Kidney (tissue), 14 donors: Measurements from ENCODE around the gene HMOX1. TPM values are rescaled to one million over a fixed set of nuclear protein-coding genes. Genes with fewer than 3 reads are reported as not detected.

Source experiments
- DNase-seq, 5 donors: peaks; one replicate each; pipeline ENCODE4 v3.0.0-alpha.2; 2013 to 2020
- FAIRE-seq: peaks from 2 replicates; lab custom pipeline; 2012; peaks lifted over from hg19 to GRCh38; lab: Jason Lieb, UNC
- H3K27ac ChIP-seq, 2 donors: one replicate each; pipeline ENCODE4 v1.7.0; 2013; ENCODE audit warnings: low read depth in 2 of 2, low read length in 2 of 2, inconsistent platforms in 1 of 2
- H3K27me3 ChIP-seq: one replicate; pipeline ENCODE4 v1.7.1; 2013; ENCODE audit warnings: low read length, inconsistent platforms; ENCODE audit not compliant: control insufficient read depth, insufficient read depth
- H3K36me3 ChIP-seq, 3 donors: one replicate each; pipeline versions ENCODE4 v1.7.0 to v1.7.1; 2013; ENCODE audit warnings: low read length in 3 of 3, control low read depth in 1 of 3, inconsistent platforms in 1 of 3; ENCODE audit not compliant: insufficient read depth in 3 of 3, control insufficient read depth in 2 of 3
- H3K4me1 ChIP-seq, 3 donors: one replicate each; pipeline versions ENCODE4 v1.7.0 to v1.7.1; 2013; ENCODE audit warnings: low read length in 3 of 3, inconsistent platforms in 1 of 3, low read depth in 1 of 3; ENCODE audit not compliant: control insufficient read depth in 2 of 3, insufficient read depth in 2 of 3
- H3K4me3 ChIP-seq, 3 donors: one replicate each; pipeline versions ENCODE4 v1.7.0 to v1.8.1; 2013; ENCODE audit warnings: low read length in 3 of 3, control low read depth in 1 of 3, inconsistent platforms in 1 of 3
- H3K9ac ChIP-seq, 3 donors: one replicate each; pipeline versions ENCODE4 v1.7.0 to v1.7.1; 2013; ENCODE audit warnings: low read length in 3 of 3, control low read depth in 1 of 3, inconsistent platforms in 1 of 3
- H3K9me3 ChIP-seq, 3 donors: one replicate each; pipeline versions ENCODE4 v1.7.0 to v1.7.1; 2013; ENCODE audit warnings: low read length in 3 of 3, control low read depth in 1 of 3, inconsistent platforms in 1 of 3; ENCODE audit not compliant: control insufficient read depth in 2 of 3, insufficient read depth in 1 of 3
- intact Hi-C: fragments of 100-400 bp; cut with DNase I; formaldehyde crosslinking; loops from one replicate; pipeline ENCODE4 v1.11.1; 2022
- polyA plus RNA-seq: library from polyadenylated mRNA; stranded (reverse); fragments of 350-450 nt; fragmentation: Illumina TruSeq; extraction: RNeasy Lipid Tissue Mini Kit (QIAGEN cat#74804); gene quantifications from one replicate; pipeline ENCODE4 v1.2.3, GENCODE V29; 2014; ENCODE audit warnings: low read depth, low replicate concordance; ENCODE audit not compliant: insufficient read depth
- total RNA-seq: library from RNA; stranded (reverse); fragmentation: NEBNext Ultra II Directional; extraction: Animal tissue kit (Norgen Biotek cat#: 25700); gene quantifications from one replicate; pipeline ENCODE4 v1.2.1, GENCODE V29; 2021
- TF ChIP-seq, protein P1 (sequence below): IDR thresholded peaks from 3 replicates; pipeline ENCODE4 v1.5.1; 2012; ENCODE audit warnings: mild to moderate bottlenecking, moderate library complexity, borderline replicate concordance; ENCODE audit not compliant: insufficient read depth; ENCODE audit errors: extremely low read depth
- donor health status: control.
- donor health status: control.
- donor health status: control.
- donor health status: control.
- donor health status: control.
- donor health status: DM: yes; HTN: yes; CAD: no.
- donor health status: Normal renal cell carcinoma (clear cell type).

HMOX1 gene
- total and polyA plus RNA-seq, 2 donors from 2014 or later: 37.7 to 234 TPM

DNA sequence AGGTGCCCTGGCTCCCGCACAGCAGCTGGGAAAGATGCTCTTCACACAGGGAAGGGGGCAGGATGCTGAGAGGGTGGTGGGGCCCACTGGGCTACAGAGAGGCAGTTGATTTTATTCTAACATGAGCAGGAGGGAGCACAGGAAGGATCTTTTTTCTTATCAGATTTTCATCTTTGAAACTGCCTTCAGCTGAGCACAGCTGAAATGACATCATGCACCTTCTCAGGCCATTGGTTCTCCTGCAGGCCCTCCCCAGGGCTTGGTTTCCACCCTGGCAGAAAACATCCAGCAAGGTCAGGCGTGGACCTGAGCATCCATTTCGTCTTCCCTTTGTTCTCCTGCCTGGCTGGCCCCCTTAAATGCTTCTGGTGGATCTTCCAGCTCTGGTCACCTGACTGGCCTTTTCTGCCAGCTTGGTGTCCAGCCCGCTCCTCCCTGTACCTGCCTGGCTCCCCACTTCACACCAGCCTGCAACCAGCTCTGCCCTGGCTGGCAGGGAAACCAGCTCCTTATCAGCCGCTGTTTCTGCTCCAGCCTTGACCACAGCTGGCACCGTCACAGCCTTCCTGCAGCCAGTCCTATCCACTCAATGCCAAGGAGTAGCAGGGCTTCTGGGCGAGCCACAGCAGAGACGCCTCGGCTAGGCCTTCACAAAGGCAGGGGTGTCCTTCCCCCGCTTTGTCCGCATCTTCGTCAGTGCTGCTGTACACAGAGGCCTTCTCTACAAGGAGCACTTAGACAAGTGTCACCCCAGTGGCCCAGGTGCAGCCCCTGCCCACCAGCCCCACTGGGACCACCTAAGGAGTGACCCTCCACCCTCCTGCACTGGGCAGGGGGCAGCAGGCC is 44.7 kb upstream of the HMOX1 start:
- TF ChIP-seq, protein P1, sequence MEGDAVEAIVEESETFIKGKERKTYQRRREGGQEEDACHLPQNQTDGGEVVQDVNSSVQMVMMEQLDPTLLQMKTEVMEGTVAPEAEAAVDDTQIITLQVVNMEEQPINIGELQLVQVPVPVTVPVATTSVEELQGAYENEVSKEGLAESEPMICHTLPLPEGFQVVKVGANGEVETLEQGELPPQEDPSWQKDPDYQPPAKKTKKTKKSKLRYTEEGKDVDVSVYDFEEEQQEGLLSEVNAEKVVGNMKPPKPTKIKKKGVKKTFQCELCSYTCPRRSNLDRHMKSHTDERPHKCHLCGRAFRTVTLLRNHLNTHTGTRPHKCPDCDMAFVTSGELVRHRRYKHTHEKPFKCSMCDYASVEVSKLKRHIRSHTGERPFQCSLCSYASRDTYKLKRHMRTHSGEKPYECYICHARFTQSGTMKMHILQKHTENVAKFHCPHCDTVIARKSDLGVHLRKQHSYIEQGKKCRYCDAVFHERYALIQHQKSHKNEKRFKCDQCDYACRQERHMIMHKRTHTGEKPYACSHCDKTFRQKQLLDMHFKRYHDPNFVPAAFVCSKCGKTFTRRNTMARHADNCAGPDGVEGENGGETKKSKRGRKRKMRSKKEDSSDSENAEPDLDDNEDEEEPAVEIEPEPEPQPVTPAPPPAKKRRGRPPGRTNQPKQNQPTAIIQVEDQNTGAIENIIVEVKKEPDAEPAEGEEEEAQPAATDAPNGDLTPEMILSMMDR: no peak
- DNase-seq: peak in 1 of 5 donors; percentile 67

DNA sequence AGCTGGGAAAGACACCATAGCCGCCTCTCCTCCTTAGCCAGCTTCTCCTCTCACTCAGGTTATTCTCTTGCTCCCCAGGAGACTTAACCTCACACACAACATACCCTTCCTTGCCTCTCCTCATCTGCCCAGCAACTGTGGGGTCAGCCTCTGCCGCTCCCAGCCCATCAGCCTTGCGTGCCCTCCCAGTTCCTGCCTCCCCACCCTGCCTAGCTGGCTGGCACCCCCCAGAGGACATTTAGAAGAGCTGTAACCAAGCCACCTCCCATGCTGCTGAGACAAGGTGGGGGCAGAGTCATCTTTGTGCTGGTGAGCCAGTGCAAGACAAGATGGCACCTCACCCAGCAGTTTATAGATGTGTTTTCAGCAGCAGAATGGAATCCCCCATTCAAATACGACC is 43.0 kb upstream of the HMOX1 start:
- intact Hi-C loops: no loop called here
- H3K27ac ChIP-seq: no peak overlapping the region
- no peaks in the 10 kb centered on the region for H3K9me3 ChIP-seq
- TF ChIP-seq, protein P1: no peak
- H3K9ac ChIP-seq: no peak overlapping the region
- H3K4me3 ChIP-seq: no peak overlapping the region
- no peaks in the 10 kb centered on the region for H3K4me1 ChIP-seq
- DNase-seq (peak in 1 of 5 donors; percentile 37), FAIRE-seq (no peak)
- H3K27me3 ChIP-seq: no peaks in the 10 kb centered on the region
- H3K36me3 ChIP-seq: peaks cover 3 to 65% (median 42%) of the 10 kb centered on the region in 3 donors

More for the DNA sequence above, 44.7 kb upstream of the HMOX1 start:
- no peak overlapping the region for H3K4me3 ChIP-seq
- no peak overlapping the region for H3K27ac ChIP-seq
- H3K27me3 ChIP-seq: no peaks in the 10 kb centered on the region
- intact Hi-C loops: no loop called here
- no peak overlapping the region for H3K9ac ChIP-seq
- H3K36me3 ChIP-seq: peaks cover 1 to 64% (median 48%) of the 10 kb centered on the region in 3 donors
- FAIRE-seq: no peak
- no peaks in the 10 kb centered on the region for H3K9me3 ChIP-seq
- H3K4me1 ChIP-seq: no peaks in the 10 kb centered on the region

DNA sequence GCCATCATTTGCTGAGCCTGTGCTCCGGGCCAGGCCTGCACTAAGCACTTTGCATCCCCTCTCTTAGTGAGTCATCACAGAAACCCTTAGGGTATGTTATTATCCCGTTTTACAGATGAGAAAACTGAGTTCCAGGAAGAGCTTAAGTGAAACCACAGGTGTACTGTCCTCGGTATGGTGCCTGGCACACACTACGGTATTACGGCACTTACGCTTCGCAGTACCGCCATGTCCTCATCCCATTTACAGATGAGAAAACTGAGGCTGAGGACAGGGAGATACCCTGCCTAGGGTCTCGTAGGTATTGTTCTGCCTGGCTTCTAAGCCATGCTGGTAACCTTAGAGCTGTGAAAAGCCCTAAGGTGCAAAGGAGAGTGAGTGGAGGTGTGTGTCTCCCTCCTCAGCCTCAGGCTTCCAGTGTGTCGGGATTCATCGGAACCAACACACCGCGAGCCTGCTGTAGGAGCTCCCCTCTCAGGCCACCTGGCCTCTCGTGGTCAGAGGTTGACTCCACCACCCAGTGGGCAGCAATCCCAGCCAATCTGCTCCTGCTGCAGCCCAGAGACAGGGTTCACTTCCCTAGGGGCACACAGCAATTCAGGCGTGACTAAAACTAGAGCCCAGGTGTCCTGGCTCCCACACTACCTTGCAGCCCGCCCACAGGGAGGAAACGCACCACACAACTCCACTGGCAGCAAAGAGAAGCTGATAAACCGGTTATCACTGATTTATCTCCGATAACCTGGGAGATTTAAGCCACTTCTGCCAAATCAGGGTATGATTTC is 39.6 kb upstream of the HMOX1 start:
- DNase-seq: peak in 1 of 5 donors; percentile 43
- no peak overlapping the region for H3K9ac ChIP-seq
- FAIRE-seq: no peak
- TF ChIP-seq, protein P1: no peak
- H3K27ac ChIP-seq: no peak overlapping the region
- H3K27me3 ChIP-seq: no peaks in the 10 kb centered on the region
- no peaks in the 10 kb centered on the region for H3K9me3 ChIP-seq
- intact Hi-C loops: loop anchor here (10.0 kb wide), 1 partner anchor 244 kb away; no protein-coding TSS in a partner anchor
- no peaks in the 10 kb centered on the region for H3K4me1 ChIP-seq
- H3K36me3 ChIP-seq: peaks cover 12 to 50% (median 33%) of the 10 kb centered on the region in 3 donors
- H3K4me3 ChIP-seq: no peak overlapping the region
